ENCODE data around the gene ZNF775.
A peak's percentile ranks its signal among the peaks of the same experiment; 100 is the strongest.
"Not testable (repeated sequence)": the region's sequence is repeated elsewhere in the genome, so short reads cannot be mapped to it uniquely, and the experiment has no call there.

Gene ZNF775

DNA sequence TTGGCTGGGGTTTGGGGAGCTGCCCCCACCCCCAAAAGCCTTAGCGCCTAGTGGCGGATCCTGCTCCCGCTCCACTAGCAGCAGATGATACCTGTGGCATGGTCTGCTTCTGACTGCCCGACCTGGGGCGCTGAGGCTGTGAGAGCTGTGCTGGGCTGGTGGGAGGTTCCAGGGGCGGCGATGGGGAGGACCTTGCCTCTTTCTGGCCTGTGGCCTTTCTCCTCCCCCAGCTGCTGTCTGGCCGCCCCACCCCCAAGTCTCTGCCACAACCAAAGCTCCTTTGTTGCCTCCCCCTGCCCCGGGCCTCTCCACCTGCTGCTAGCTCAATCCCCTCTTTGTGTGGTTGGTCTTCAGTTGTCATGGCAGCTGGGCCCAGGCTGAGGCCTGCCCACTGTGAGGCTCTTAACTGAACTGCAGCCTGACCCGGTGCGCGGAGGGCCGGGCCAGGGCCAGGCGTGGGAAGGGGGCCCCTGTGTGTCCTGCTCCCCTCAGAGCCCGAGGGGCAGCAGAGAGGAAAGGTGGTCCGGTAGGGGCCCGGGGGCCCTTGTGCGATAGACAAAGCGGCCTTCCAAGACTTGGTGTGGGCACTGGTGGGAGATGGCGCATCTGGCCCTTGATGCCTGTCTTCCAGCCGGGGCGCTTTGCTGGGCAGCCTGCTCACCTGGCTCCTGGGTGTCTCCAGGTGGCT, 4.7 kb downstream of the ZNF775 start:
- DNase-seq = peak; percentile 97 to 98

- DNase-seq = no peak
Measured at GRCh38 chr7:150384406-150385301, 5.5 kb downstream of the ZNF775 start.

- DNase-seq = peak; percentile 71 to 78
Measured at GRCh38 chr7:150385302-150385723, 6.2 kb downstream of the ZNF775 start.

GRCh38 chr7:150385884-150386283, 6.8 kb downstream of the ZNF775 start:
- not testable (repeated sequence) for DNase-seq

GRCh38 chr7:150388306-150388705, 9.2 kb downstream of the ZNF775 start:
- DNase-seq = no peak

DNA sequence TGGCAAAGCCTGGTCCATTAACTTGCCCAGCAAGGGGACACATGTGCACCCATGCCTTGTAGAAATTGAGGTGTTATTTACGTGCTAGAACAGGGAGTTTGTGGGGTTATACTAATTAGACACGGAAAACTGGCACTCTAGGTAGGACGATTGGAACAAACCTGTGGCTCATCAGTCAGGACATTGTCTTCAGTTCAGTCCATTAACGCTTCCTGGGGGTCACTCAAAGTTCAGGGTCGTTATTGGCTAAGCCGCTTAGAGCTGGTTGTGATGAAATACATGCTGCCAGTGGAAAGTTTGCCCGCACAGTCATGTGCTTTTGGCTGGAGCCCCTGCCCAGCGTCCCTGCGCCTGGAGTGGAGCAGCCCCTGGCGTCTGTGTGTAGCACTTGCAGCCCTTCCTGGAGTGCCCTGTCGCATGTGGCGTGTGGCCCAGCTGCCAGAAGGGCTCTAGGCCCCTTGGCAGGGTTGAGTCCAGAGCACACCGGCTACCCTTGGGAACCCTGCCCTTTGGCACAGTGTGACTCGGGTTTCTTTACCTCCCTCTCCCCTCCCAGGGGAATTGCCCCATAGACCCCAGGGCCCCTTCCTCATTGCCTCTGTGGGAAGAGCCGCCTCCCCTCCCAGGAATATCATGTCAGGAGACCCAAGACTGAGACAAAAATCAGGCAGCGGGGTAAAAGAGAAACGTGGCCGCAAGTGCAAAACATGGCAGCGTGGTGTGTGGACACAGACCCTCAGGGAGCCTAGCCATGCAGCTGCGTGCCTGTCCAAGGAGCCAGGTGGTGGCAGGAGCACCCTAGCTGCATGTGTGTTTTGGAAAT, 9.8 kb downstream of the ZNF775 start:
- peak; percentile 64 to 77 for DNase-seq

- no peak for DNase-seq
Measured at GRCh38 chr7:150389532-150389816, 10.3 kb downstream of the ZNF775 start.

GRCh38 chr7:150390205-150390604, 11.1 kb downstream of the ZNF775 start:
- no peak for DNase-seq

GRCh38 chr7:150393325-150393724, 14.2 kb downstream of the ZNF775 start:
- no peak for DNase-seq

DNA sequence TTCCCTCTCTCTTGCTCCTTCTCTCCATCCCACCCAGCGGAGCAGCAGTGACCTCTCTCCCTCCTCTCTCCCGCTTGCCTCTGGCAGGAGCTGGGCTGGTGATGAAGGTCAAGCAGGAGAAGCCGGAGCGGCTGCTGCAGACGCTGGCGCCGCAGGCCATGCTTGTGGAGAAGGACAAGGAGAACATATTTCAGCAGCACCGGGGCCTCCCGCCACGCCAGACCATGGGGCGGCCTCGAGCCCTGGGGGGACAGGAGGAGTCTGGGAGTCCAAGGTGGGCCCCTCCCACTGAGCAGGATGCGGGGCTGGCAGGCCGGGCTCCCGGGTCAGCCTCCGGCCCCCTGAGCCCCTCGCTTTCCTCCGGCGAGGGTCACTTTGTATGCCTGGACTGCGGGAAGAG, 17.3 kb downstream of the ZNF775 start:
- DNase-seq = no peak

- DNase-seq = no peak
Measured at GRCh38 chr7:150396851-150397260, 17.7 kb downstream of the ZNF775 start.

GRCh38 chr7:150397346-150398107, 18.4 kb downstream of the ZNF775 start:
- no peak for DNase-seq

DNA sequence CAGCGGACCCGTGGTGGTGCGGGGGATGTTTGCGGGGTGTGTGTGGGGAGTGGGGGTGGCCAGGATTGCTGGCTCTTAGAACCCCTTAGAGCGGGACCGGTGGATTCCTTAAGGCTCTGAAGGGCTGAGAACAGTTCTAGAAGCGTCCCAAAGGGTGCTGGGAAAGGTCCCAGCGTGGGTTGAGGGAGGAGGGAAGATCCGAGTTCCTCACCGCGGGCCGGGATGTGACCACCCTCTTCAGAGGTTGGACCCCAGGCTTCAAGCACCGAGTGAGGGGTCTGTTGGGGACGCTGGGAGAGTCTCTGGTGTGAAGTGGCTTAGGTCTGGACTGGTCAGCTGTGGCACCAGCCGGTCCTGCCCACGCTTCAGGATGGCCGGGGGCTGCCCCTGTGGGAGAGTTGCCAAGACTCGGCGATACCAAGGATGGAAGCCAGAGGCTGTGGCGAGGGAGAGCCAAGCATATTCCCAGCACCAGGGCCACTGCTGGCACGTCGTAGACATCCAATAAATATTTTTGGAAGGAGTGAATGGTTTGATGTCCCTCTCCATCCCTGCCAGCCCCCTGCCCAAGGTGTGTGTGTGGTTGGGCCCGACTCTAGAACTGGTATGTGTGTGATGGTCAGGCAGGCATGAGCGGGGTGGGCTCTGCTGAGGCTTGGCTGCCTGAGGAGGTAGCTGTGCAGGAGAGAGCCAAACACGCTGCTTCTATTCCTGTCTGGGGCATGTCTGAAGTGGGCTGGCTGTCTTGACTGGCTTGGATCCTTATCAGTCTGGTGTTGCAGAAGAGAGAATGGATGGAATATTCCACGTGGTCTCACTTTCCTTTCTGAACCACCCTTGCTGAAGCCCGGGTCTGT, 19.2 kb downstream of the ZNF775 start:
- no peak for DNase-seq

- no peak for DNase-seq
Measured at GRCh38 chr7:150398965-150399320, 19.8 kb downstream of the ZNF775 start.

DNA sequence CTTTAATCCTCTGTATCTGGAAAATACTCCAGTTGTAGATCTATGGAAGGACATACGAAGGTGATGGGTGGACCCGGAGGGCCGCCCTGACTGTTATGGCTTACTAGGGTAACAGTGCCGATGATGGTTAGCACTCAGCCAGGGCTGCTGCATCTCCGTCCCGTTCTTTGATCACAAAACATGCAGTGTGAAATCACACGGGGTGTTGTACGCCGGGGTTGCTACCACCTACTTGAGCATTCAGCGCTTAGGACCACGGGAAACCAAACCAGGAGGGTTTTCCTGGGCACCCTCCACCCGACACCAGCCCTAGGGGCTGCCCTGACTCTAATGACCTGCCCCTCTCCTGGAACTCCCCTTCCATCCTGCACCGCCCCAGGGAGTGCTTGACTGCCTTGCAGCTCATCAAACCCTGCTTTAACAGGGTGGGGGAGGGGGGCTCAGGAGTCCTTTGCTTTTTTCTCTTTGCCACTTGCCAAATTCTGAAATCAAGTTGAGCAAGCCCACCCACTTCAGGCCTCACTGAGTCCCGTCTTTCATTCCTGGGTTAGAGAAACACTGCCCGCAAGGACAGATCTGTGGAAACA, 20.4 kb downstream of the ZNF775 start:
- DNase-seq = no peak

DNA sequence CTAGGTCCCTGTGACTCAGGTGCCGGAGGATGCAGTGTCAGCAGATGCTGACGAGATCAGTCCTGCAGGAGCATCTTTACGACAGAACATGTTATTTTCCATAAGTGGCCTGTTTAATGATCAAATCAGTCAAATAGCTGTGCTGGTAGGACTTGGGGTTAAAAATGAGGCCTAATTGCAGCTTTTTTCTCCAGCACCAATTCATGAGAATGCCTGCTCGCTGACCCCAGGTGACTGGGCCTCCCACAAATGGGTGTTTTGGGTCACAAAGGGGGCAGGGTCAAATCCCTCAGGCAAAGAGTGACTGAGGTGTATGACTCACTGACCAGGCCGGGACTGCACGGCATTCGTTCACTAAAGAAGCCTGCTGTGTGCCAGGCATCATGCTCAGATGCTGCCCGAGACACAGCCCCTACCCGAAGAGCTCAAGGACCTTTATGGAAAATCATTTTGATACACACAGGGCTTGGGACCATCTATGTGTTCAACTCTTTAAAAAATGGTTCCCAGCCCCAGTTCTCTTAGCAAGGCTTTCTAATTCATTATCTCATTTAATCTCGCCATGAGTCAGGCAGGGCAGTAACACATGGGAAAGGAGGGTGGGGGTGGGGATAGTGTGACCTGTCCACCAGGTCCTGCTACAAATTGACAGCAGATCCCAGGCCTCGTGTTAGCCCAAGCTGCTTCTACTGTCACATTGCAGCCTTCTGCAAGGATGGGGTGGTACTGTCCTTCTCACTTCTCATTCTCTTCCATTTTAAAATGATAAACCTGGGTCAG, 21.1 kb downstream of the ZNF775 start:
- DNase-seq = no peak

DNA sequence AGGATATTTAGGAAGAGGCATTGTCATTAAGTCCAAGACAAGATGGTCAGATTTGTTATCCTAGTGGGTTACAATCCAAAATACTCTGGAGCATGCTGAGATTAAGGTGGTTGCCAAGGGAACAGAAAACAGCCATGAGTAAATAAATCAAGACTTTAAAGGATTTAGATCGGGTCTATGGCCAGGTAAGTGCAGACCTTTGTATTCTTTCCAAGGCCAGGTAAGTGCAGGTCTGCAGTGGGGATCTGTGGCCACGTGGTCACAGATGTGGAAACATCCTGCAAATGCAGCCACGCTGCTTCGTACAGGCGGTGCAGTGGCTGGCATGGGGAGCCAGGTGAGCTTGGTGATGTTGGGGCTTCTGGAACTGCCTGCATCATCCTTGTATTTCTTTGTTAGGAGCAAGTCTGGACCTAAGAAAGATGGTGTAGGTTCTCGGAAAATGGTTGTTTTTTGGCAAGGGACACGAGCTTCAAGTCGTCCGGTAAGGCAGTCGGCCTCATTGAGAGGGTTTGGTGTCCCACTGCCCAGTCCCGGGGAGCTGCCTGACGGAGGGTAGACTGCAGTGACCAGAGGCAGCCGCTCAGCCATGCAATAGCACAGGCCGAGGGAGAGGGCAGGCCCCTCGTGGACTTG, 21.8 kb downstream of the ZNF775 start:
- no peak for DNase-seq

GRCh38 chr7:150401424-150401790, 22.3 kb downstream of the ZNF775 start:
- DNase-seq = no peak

DNA sequence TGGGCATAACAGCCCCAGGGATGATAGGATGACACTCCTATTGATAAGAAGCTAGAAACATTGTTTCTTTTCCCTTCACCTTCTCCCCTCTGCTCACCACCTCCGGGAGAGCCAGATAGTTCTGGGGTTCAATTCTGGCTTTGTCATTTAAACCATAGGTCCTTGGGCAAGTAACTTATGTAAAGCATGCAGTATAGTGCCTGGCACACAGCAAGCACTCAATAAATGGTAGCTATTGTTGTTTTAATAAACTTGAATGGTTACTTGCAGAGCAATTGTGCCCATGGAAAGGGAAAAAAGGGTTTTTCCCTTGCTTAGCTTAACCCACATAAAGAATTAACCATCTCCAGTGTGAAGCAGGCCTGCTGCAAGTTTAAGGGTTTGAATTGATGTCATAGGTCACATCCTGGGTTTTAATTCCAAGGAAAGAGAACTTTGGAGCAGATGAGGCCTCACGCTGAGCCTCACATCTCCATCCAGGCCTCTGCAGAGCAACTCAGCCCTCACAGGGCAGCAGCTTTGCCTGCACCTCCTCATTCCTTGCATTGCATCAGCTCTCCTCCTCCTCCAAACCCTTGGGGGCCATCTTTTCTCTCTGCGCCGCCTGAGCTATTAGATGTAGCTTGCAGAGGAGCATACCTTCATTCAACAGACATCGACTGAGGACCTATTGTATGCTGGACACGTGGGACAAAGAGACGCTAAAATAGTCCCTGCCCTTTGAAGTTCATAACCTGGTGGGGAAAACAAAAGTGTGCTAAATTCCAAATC, 22.9 kb downstream of the ZNF775 start:
- no peak for DNase-seq
